ENCODE data around the gene WDR54.

GRCh38 chr2:74417763-74418162, 3.8 kb upstream of the WDR54 start:
- TF ChIP-seq, protein P1, sequence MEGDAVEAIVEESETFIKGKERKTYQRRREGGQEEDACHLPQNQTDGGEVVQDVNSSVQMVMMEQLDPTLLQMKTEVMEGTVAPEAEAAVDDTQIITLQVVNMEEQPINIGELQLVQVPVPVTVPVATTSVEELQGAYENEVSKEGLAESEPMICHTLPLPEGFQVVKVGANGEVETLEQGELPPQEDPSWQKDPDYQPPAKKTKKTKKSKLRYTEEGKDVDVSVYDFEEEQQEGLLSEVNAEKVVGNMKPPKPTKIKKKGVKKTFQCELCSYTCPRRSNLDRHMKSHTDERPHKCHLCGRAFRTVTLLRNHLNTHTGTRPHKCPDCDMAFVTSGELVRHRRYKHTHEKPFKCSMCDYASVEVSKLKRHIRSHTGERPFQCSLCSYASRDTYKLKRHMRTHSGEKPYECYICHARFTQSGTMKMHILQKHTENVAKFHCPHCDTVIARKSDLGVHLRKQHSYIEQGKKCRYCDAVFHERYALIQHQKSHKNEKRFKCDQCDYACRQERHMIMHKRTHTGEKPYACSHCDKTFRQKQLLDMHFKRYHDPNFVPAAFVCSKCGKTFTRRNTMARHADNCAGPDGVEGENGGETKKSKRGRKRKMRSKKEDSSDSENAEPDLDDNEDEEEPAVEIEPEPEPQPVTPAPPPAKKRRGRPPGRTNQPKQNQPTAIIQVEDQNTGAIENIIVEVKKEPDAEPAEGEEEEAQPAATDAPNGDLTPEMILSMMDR (IDR thresholded peaks at IDR 0.05), result no peak
- TF ChIP-seq POLR2AphosphoS5 (IDR thresholded peaks at IDR 0.05; ENCODE audit: low read depth, low read length) (no peak), TCF7L2 (IDR thresholded peaks at IDR 0.05; ENCODE audit: low read depth, low read length) (no peak), REST (IDR thresholded peaks at IDR 0.05; ENCODE audit: insufficient read depth in 1 of 2, low read depth in 2 of 2, low read length in 1 of 2) (no peak)
